Left renal pelvis (tissue), 4 donors: ENCODE measurements around the gene MTHFR. TPM values are rescaled to one million over a fixed set of nuclear protein-coding genes. Genes with fewer than 3 reads are reported as not detected.

Source experiments
- DNase-seq, 4 donors: peaks; one replicate each; pipeline ENCODE4 v3.0.0-alpha.2; 2013; ENCODE audit warnings: low read depth in 4 of 4, low spot score in 3 of 4
- polyA plus RNA-seq, 4 donors: library from polyadenylated mRNA; unstranded; fragments of 120-200 nt; gene quantifications; one replicate each; pipeline ENCODE4 v1.2.1, GENCODE V29; 2013; ENCODE audit not compliant: insufficient read length in 4 of 4

Gene MTHFR
- 10 to 100 TPM; 15.2 to 20.6 (median 18.9) TPM for polyA plus RNA-seq

DNA sequence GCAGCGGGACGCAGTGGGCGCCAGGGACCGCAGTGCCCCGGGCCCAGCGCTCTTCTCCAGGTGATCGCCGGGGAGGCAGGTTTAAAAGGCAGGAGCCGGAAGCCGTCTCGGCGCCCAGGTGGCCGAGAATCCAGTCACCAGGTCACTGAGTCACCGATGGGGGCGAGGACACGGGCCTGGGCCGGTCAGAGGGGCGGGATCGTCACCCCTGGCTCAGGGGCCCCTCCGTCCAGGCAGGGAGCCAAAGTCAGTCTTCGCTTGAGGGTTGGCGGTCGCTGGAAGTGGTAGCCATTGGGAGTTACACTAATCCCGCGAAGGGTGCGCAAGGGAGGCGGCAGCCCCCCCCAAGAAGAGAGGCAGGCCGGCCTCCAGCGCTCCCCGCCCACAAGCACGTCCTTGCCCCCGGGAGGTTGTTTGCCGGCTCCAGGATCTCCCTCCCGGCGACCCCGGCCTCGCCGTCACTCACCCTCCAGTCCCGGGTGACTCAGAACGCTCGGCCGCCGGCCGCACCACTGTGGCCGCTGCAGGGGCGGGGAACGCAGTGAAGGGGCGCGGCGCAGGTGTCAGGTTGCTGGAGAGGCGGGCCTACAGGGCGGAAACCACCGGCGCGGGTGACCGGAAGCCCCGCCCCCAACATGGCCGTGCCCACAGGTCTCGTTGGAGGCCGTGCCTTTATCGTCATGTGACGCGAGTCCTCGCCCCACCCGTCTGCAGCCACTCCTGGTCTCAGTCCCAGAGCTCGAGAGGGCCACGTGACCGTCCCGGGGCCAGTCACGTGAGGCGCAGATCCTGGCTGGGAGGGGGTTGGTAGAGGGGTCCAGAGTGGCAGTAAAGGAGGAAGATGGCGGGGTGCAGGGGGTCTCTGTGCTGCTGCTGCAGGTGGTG lies at the start of gene MTHFR, which contains the start of gene CLCN6:
TSS of gene MTHFR (minus strand) at position 543 of the 885 bp plus-strand sequence. CDS start 2,848 bp downstream, outside the sequence.
TSS of gene CLCN6 (plus strand) at position 770 of the 885 bp plus-strand sequence. CDS start at position 842, 72 bp downstream.
- DNase-seq = peak; percentile 97 to 98 (median 97)

DNA sequence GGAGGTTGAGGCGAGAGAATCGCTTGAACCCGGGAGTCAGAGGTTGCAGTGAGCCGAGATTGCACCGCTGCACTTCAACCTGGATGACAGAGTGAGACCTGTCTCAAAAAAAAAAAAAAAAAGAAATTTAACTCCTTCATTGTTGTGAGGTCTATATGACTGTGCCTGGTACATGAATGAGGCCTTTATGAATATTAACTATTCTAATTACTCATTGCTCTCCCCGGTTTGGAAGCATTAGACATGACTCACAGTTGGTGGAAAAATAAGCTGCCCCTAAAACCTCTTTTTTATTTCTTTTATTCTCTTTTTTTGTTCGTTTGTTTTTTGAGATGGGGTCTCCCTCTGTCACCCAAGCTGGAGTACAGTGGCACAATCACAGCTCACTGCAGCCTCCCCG lies 49.7 kb upstream of the MTHFR start:
- DNase-seq = no peak

DNA sequence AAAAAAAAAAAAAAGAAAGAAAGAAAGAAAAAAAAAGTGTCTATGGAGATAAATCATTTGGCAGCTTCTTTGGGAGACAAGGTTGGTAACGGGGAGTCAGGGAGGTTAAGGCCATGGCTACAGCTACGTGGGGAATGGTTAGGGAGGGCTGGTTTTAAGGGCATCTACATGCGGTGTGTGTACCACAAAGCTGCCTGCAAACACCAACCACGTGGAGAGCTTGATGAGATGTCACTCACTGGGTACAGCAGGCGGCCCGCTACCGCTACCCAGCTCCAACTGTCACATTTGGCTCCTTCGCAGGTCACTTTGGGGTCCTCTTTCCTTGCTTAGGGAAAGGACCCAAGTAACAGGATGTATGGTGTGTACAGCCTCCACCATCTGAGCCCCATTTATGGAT lies 48.8 kb upstream of the MTHFR start:
- DNase-seq = no peak

DNA sequence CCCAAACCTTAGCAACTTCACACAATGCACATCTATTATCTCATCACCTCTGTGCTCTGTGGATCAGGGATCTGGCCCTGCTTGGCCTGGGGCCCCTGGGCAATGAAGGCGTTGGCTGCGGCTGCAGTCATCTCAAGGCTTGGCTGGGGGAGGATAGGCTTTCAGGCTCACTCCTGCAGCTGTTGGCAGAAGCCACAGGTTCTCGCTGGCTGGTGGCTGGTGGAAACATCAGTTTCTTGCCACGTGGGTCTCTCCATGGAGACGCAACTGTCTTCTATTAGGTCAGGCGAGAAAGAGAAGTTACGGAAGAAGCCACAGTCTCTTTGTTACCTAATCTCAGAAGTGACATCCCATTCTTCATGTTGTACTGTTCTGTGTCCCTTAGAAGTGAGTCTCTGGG lies 45.4 kb upstream of the MTHFR start:
- no peak for DNase-seq

DNA sequence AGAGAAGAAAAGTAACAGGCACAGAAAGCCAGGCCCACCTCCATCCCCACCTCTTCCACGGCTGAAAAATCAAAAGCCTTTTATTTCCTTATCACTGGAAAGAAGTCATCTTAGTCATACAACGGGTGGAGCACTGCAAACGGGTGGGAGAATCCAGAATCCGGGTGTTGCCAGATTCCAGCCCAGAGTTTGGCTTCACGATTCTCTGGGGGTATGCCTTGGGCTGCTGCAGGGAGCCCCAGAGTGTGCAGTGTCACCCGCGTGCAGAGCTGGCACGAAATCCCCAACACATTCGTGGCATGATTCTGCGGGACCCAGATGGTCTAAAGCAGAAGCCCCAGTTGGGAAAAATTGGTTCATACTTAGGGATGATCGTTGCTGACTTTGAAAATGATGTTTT lies 44.4 kb upstream of the MTHFR start:
- no peak for DNase-seq

DNA sequence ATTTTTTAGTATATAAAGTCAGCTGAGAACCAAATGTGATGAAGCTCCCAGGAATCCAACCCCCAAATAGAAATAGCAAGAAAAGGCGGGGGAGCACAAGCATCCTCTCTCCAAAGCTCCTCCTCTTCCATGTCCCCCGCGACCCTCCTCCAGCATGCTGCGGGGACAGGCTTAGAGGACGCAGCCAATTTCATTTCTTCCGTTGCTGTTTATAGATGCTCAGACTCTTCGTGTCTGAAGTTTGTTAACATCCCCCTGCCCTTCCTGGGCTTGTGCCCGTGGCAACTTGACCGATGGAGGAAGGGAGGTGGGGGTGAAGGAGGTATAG lies 42.6 kb upstream of the MTHFR start:
- no peak for DNase-seq

DNA sequence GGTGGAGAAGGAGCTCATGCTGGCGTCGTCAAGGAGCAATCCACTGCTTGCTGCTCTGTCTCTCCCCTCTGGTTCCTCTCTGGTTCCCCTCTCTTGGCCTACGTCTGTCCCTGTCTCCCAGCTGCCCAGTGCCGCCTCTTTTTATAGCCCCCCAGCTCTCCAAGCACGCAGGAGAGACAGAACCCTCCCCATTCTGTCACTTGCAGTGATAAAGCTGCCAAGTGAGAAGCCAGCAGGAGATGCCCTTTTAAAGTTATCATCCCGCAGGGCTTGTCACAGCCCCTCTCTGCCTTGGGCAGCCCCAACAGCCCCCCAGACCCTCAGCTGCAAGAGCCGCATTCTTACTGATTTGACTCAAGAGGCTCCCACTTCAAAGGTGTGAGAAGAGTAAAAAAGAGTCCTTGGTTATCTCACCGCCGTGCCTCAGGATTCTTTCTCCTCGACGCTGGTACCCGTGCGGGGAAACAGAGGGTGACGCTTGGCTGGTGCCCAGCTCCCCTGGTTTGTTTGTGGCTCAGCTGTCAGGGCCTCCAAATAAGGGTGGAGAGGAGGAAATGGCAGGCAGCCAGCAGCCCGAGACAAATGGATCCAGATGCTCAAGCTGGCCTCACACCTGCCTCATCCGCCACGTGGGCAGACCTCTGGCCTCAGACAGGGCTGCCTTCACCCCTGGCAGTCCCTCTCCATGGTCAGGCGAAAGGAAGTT lies 42.1 kb upstream of the MTHFR start, which contains the start of gene NPPA:
TSS of gene NPPA (minus strand) at position 117 of the 706 bp plus-strand sequence. CDS start at position 18, 99 bp downstream.
- DNase-seq = no peak

DNA sequence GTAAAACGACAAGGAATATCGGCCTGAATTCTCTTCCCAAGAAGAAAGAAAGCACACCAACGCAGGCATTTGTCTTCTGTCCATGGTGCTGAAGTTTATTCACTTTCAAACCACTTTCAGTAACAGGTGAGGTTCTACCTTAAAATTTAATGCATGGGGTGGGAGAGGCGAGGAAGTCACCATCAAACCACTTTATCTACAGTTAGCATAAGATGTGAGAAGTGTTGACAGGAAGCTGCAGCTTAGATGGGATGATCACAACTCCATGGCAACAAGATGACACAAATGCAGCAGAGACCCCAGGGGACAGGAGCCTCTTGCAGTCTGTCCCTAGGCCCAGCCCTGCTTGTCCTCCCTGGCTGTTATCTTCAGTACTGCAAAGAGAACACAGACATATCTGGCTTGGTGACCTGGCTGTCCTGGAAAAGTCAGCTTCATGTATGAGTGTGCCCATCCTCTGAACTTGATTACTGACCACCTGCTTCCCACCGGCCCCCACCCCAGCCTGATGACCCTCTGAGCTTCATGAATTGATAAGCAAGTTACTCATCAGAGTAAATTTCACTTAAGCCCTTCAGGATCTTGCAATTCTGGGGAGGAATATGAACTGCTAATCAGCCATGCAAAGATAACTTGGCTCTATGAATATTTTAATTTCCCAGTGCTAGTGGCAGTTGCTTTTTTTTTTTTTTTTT lies 40.0 kb upstream of the MTHFR start:
- no peak for DNase-seq

DNA sequence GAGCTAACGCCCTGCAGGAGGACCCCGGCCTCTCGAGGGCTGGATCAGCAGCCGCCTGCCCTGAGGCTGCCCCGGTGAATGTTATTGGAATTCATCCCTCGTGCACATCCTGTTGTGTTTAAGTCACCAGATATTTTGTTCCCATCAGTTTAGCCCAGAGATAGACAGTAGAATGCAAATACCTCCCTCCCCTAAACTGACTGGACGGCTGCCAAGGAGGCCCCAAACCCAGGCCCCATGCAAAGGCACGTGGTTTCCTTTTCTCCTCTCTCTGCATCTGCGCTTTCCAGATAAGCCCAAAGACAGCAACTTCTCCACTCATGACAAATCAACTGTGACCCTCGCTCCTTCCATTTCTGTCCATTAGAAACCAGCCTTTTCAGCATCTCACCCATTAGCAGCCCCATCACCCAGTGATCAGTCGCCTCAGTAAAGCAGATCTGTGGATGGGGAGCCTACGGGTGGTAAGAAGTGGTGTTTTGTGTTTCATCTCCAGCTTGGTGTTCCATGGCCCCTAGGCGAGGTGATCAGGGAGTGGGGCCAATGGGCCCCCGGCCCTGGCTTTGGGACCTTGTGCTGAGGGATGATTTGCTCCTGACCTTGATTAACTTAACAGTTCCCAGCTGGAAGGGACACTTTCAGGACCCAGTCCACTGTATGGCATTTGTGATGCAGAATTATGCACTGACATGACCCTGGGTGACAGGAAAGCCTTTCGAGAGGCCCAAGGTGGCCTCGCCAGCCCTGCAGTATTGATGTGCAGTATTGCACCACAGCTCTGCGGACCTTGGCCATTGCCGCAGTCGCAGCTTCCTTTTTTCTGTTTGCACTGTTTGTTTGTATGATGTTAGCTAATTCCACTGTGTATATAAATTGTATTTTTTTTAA lies 36.6 kb upstream of the MTHFR start:
- DNase-seq = no peak

DNA sequence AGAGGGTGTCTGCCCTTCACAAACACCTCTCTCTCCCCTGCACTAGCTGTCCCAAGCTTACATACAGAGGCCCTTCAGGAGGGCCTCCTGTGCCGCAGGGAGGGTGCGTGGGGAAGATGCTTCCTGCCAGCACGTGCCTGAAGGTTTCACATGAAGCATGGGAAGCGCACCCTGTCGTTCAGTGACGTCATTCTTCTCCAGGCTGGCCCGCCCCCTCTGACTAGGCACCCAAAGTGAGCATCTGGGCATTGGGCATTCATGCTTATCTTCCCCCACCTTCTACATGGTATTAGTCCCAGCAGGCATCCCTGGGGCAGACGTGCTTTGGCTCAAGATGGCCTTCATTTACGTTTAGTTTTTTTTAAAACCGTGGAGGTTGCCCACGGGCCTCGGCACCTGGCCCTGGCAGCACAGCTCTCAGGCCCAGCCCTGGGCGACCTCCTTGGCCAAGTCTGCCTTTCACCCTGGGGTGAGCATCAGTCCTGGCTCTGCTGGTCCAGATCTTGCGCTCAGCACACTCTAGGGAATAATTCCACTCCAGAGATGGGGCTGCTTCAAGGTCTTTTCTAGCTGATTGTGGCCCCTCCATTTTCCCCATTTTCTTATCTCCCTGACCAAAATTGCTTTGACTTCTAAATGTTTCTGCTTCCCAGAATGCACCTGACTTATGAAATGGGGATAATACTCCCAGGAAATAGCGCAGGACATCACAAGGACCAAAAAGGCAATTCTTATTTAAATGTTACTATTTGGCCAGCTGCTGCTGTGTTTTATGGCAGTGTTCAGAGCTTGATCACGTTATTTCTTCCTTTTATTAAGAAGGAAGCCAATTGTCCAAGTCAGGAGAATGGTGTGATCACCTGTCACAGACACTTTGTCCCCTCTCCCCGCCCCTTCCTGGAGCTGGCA lies 35.7 kb upstream of the MTHFR start:
- DNase-seq = no peak

DNA sequence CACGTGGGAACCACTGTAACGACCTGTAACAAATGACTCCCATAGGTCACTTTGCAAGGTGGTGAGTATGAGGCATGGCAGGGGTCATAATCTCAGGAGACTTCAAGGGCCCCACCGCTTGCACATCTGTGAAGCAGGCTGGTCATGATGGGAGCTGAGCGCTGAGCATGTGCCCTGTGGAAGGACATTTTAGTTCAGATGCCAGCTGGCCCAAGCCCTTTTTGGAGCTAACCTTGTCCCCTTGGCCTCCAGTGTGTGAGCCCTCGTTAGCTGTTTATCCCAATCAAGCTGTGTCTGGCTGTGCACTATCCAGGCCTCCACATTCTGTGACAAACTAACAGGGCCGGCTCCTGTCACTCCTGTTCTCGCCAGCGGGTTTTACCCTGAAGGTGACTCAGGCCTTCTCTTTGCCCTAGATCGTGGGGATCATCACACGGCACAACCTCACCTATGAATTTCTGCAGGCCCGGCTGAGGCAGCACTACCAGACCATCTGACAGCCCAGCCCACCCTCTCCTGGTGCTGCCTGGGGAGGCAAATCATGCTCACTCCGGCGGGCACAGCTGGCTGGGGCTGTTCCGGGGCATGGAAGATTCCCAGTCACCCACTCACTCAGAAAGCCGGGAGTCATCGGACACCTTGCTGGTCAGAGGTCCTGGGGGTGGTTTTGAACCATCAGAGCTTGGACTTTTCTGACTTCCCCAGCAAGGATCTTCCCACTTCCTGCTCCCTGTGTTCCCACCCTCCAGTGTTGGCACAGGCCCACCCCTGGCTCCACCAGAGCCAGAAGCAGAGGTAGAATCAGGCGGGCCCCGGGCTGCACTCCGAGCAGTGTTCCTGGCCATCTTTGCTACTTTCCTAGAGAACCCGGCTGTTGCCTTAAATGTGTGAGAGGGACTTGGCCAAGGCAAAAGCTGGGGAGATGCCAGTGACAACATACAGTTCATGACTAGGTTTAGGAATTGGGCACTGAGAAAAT lies 34.3 kb upstream of the MTHFR start:
- DNase-seq = no peak

DNA sequence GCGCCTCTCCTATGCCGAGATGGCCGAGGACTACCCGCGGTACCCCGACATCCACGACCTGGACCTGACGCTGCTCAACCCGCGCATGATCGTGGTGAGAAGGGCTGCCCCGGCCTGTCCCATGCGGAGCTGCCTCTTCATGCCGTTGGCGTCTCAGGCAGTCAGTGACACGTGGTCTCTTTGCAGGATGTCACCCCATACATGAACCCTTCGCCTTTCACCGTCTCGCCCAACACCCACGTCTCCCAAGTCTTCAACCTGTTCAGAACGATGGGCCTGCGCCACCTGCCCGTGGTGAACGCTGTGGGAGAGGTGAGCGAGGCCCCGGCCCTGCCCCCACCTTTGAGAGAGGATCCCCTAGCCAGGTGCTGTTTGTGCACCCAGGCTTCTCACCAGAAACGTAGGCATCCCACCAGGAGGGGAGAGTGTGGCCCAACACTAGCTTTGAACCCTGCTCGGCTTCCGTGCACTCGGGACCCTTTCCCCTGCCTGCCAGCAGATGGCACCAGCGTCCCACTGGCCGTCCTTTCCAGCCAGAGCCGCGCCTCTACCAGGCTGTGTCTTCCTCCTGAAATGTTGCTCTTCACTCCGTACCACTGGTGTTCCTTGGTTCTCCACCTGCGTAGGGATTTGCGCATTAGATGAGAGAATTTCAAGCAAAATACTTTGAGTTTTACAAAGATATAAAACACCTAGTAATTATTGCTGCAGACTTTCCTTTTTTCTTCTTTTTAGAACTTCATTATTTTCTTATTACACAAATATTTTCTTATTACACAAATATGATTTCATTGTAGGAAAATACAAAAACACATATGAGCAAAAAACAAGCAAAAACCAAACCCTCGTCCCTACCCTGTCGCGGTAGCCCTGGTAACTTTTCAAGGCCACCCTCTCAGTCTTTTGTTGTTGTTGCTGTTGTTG lies 32.8 kb upstream of the MTHFR start:
- no peak for DNase-seq

DNA sequence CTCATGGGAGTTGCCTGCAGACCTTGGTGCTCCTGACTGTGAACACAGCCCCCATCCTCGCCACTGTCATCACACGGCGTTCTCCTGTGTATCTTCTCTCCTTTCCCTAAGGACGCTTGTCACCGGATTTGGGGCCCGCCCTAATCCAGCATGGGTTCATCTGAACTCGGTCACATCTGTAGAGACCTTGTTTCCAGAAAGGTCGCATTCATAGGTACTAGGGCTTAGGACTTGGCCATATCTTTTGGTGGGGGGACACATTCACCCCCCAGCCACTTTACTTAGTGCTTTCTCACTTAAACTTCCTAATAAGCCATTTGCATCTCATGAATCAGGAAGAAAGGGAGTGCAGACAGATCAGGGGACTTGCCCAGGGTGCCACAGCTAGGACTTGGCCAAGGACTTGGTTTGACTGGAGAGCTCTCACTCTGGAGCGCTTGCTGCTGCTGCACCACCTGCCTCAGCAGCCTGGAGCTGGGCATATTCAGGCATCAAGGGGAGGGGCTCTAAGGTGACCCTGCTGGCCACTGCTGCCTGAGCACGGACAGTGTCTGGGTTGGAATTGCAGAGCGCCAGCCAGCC lies 32.1 kb upstream of the MTHFR start:
- DNase-seq = no peak

DNA sequence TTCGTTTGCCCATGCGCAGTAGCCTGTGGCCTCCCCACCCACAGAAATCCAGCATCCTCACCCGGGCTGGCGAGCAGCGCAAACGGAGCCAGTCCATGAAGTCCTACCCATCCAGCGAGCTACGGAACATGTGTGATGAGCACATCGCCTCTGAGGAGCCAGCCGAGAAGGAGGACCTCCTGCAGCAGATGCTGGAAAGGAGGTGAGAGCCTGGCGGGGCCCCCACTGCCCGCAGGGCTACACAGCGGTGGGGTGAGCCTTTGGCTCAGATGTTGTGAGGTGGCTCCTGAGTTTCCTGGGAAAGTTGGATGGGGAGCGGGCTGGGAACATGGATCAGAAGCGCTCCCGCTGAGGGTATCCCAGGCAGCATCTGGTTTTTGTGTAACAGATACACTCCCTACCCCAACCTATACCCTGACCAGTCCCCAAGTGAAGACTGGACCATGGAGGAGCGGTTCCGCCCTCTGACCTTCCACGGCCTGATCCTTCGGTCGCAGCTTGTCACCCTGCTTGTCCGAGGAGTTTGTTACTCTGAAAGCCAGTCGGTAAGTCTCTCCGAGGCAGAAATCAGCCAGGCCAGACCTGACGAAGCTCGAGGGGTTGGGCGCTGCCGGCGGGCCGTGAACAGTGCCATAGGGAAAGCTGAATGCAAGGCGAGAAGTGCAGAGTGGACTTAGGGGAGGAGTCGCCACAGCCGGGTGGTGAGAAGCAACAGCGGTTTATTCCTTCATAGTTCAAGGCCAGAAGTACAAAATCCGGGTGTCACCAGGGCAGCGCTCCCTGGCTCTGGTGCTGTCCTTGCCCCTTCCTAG lies 31.4 kb upstream of the MTHFR start:
- DNase-seq = no peak

DNA sequence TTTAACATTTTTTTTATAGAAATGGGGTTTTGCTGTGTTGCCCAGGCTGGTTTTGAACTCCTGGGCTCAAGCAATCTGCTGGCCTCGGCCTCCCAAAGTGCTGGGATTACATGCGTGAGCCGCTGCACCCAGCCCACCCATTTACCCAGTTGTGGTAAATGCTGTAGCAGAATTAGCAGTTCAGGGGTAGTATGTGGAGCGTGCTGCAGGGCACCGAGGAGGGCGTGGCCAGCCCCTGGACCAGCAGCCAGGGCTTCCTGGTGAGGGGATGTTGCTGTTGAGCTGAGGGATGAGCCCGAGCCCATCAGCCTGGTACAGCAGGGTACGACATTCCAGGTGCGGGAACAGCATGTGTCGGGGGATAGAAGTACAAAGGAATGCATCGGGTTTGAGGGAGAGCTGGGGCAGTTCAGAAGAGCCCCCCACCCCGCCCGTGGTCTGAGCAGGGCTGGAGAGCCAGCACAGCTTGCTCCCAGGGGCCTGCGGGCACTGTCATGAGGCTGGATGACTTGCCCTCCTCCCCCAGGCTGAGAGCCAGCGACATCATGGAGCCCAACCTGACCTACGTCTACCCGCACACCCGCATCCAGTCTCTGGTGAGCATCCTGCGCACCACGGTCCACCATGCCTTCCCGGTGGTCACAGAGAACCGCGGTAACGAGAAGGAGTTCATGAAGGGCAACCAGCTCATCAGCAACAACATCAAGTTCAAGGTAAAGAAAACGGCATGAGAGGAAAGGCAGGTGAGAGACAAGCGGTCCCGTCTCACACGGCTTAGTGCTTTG lies 29.9 kb upstream of the MTHFR start:
- no peak for DNase-seq
